Type B pancreatic cell (in vitro differentiated cells): ENCODE results near the gene TALDO1. TPM values are rescaled to one million over a fixed set of nuclear protein-coding genes. Genes with fewer than 3 reads are reported as not detected.
A peak's percentile ranks its signal among the peaks of the same experiment; 100 is the strongest.

Source experiments
- DNase-seq: peaks from one replicate; pipeline ENCODE4 v3.0.0; 2021; ENCODE audit warnings: mixed read lengths; ENCODE audit not compliant: unreplicated experiment; ENCODE audit errors: extremely low spot score
- H3K27ac Mint-ChIP-seq: 2 replicates; pipeline ENCODE4 v1.8.0; 2021; ENCODE audit warnings: mild to moderate bottlenecking, mixed read lengths
- H3K27me3 Mint-ChIP-seq: 2 replicates; pipeline ENCODE4 v1.8.0; 2021; ENCODE audit warnings: mixed read lengths
- H3K36me3 Mint-ChIP-seq: 2 replicates; pipeline ENCODE4 v1.8.0; 2021; ENCODE audit warnings: mixed read lengths
- H3K4me1 Mint-ChIP-seq: one replicate; pipeline ENCODE4 v1.8.0; 2021; ENCODE audit warnings: mixed read lengths; ENCODE audit not compliant: unreplicated experiment
- H3K4me3 Mint-ChIP-seq: 2 replicates; pipeline ENCODE4 v1.8.0; 2021; ENCODE audit warnings: mild to moderate bottlenecking, mixed read lengths
- H3K9me3 Mint-ChIP-seq: 2 replicates; pipeline ENCODE4 v1.8.0; 2021; ENCODE audit warnings: mixed read lengths
- total RNA-seq: library from RNA; stranded (reverse); gene quantifications from 2 replicates; pipeline ENCODE4 v1.2.1, GENCODE V29; 2021; ENCODE audit warnings: low replicate concordance
- TF ChIP-seq, protein P1 (sequence below): fragments of 200-600 bp; sonication (generic); conservative IDR thresholded peaks from 2 replicates; pipeline ENCODE4 v1.5.0; 2021; ENCODE audit warnings: antibody characterized with exemption, mild to moderate bottlenecking

TALDO1 gene
- total RNA-seq, 1 donor from 2014 or later: 189 TPM

DNA sequence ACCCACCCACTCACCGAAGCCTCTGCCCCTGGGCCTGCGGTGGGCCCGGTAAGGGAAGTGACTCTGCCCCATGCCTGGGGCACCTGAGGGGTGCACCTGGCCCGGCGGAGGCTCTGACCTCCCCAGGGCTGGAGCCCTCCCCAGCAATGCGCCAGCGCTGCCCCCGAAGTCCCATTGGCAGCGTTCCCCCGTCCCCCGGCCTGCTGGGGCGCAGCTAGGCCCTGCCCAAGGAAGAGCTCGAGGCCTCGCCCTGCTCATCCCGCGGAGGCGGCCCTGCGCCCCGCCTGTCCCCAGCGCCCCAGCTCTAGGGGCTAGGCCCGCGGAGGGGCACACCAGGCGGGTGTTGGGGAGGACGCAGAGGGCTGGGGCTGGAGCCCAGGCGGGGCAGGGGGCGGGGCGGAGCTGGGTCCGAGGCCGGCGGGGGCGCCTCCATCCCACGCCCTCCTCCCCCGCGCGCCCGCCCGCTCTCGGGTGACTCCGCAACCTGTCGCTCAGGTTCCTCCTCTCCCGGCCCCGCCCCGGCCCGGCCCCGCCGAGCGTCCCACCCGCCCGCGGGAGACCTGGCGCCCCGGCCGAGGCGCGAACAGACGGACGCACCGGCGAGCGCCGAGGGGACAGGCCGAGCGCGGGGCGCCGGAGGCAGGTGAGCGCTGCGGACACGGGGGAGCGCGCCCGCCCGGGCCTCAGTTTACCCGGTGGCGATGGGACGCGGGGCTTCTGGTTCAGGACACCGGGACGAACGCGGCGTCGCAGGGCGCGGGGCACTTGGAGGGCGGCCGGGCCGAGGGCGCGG lies 41.4 kb upstream of the TALDO1 start, which contains the start of gene EPS8L2:
Gene EPS8L2 (plus strand): TSS at position 586 of the 793 bp plus-strand sequence. CDS start 3,177 bp downstream, outside the sequence.
- H3K4me3 Mint-ChIP-seq: peak within 1 kb of the TSS; percentile 87
- H3K36me3 Mint-ChIP-seq: no peaks in the 10 kb centered on the region
- H3K27ac Mint-ChIP-seq: peak within 1 kb of the TSS; percentile 90
- H3K4me1 Mint-ChIP-seq: peaks cover under 1% of the 10 kb centered on the region
- H3K9me3 Mint-ChIP-seq: no peaks in the 10 kb centered on the region
- DNase-seq: peak; percentile 73
- TF ChIP-seq, protein P1, sequence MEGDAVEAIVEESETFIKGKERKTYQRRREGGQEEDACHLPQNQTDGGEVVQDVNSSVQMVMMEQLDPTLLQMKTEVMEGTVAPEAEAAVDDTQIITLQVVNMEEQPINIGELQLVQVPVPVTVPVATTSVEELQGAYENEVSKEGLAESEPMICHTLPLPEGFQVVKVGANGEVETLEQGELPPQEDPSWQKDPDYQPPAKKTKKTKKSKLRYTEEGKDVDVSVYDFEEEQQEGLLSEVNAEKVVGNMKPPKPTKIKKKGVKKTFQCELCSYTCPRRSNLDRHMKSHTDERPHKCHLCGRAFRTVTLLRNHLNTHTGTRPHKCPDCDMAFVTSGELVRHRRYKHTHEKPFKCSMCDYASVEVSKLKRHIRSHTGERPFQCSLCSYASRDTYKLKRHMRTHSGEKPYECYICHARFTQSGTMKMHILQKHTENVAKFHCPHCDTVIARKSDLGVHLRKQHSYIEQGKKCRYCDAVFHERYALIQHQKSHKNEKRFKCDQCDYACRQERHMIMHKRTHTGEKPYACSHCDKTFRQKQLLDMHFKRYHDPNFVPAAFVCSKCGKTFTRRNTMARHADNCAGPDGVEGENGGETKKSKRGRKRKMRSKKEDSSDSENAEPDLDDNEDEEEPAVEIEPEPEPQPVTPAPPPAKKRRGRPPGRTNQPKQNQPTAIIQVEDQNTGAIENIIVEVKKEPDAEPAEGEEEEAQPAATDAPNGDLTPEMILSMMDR: no peak
- peaks cover 2% of the 10 kb centered on the region for H3K27me3 Mint-ChIP-seq

- Mint-ChIP-seq H3K27ac (no peak overlapping the region), H3K27me3 (peaks cover 2% of the 10 kb centered on the region), H3K4me1 (peaks cover 7% of the 10 kb centered on the region), H3K9me3 (no peaks in the 10 kb centered on the region), H3K4me3 (peak overlapping the region; percentile 81), H3K36me3 (no peaks in the 10 kb centered on the region)
- TF ChIP-seq, protein P1: no peak
- DNase-seq: no peak
Observed at GRCh38 chr11:706439-706956, 40.8 kb upstream of the TALDO1 start.

DNA sequence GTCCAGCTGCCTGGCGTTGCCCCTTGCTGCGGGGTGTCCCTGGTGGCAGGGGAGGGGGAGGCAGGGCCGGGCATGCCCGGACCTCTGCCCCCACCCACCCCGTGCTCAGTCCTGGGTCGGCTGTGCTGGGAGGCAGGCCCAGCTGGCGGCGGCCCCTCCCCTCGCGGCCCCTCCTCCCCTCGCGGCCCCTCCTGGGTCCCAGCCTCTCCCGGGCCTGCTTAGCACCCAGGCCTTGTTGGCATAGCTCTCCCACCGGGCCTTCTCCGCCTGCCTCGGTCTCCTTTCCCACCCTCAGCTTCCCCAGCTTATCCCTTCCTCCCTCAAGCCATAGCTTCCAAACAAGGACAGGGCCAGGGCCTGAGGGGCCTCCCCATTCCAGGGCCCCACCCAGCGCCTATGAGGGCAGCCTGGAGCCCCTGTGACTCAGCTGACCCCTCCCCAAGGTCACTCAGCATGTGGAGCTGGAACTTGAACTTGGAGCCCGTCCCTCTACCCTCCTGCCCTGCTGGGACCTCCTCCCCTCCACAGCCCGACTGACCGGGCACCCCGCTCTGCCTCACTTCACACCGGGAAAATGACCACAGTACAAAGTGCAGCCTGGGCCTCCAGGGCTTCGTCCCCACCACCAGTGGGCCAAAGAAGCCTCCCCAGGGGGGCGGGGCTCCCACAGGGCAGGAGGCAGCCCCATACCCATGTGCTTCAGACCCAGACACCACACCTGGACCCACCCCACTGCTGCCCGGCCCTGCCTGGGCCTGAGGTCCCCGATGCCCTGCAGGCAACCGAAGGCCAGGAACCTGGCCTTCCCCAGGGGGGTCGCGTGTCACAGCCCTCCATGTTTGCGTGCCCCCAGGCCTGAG lies 40.1 kb upstream of the TALDO1 start:
- peaks cover 7% of the 10 kb centered on the region for H3K4me1 Mint-ChIP-seq
- TF ChIP-seq, protein P1: peak; percentile 56
- peak; percentile 70 for DNase-seq

GRCh38 chr11:707817-708420 lies 39.3 kb upstream of the TALDO1 start:
- Mint-ChIP-seq H3K27me3 (peaks cover 2% of the 10 kb centered on the region), H3K9me3 (no peaks in the 10 kb centered on the region), H3K4me1 (peaks cover 7% of the 10 kb centered on the region), H3K4me3 (peak overlapping the region; percentile 87), H3K27ac (peak overlapping the region; percentile 90), H3K36me3 (no peaks in the 10 kb centered on the region)
- DNase-seq: peak; percentile 70
- TF ChIP-seq, protein P1: no peak

More for the DNA sequence above, 40.1 kb upstream of the TALDO1 start:
- Mint-ChIP-seq H3K4me3 (peak overlapping the region; percentile 87), H3K27me3 (peaks cover 2% of the 10 kb centered on the region), H3K36me3 (no peaks in the 10 kb centered on the region), H3K9me3 (no peaks in the 10 kb centered on the region), H3K27ac (peak overlapping the region; percentile 90)

DNA sequence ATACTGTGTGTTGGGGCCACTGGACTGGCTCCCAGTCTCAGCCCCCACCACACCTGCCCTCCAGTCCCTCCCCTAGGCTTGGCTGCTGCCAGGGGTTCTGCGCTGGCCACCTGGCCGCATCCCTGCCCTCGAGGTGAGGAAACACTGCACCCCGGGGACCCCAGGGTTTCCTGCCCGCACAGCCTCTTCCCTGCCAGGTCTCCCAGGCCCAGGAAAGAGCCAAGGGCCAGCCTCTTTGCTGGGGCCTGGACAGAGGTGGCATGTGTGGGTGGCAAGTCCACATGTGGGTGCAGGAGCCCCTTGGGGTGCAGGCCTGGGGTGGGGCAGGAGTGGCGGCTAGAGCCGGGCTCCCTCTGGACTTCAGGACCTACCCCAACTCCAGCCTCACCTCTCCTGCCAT lies 38.8 kb upstream of the TALDO1 start:
- Mint-ChIP-seq H3K9me3 (no peaks in the 10 kb centered on the region), H3K4me3 (no peak overlapping the region), H3K36me3 (no peaks in the 10 kb centered on the region), H3K27me3 (peaks cover 2% of the 10 kb centered on the region), H3K27ac (peak overlapping the region; percentile 90), H3K4me1 (peaks cover 7% of the 10 kb centered on the region)
- DNase-seq: no peak
- TF ChIP-seq, protein P1: no peak
